Breast epithelium (tissue), 3 donors: ENCODE results near the gene KAT8.

Experiments
- POLR2A ChIP-seq: fragments of 450-650 bp; IDR thresholded peaks from one replicate; pipeline ENCODE4 v1.6.1; 2016; ENCODE audit warnings: antibody characterized with exemption, mild to moderate bottlenecking, moderate library complexity
- TF ChIP-seq, protein P1 (sequence below), 3 donors: fragments of 450-650 bp; IDR thresholded peaks; one replicate each; pipeline ENCODE4 v1.5.1; 2016 to 2017; ENCODE audit warnings: antibody characterized with exemption in 3 of 3, mild to moderate bottlenecking in 3 of 3, moderate library complexity in 3 of 3

- TF ChIP-seq, protein P1, sequence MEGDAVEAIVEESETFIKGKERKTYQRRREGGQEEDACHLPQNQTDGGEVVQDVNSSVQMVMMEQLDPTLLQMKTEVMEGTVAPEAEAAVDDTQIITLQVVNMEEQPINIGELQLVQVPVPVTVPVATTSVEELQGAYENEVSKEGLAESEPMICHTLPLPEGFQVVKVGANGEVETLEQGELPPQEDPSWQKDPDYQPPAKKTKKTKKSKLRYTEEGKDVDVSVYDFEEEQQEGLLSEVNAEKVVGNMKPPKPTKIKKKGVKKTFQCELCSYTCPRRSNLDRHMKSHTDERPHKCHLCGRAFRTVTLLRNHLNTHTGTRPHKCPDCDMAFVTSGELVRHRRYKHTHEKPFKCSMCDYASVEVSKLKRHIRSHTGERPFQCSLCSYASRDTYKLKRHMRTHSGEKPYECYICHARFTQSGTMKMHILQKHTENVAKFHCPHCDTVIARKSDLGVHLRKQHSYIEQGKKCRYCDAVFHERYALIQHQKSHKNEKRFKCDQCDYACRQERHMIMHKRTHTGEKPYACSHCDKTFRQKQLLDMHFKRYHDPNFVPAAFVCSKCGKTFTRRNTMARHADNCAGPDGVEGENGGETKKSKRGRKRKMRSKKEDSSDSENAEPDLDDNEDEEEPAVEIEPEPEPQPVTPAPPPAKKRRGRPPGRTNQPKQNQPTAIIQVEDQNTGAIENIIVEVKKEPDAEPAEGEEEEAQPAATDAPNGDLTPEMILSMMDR (IDR thresholded peaks at IDR 0.05): no peak
- no peak for TF ChIP-seq POLR2A
Measured at GRCh38 chr16:31148896-31149295, 31.4 kb downstream of the KAT8 start.
